Smooth muscle cell of the brain vasculature (primary cell): ENCODE measurements around the gene NUMB.

Experiments used
- DNase-seq: peaks from one replicate; pipeline ENCODE4 v3.0.0-alpha.2; 2012; ENCODE audit warnings: low read depth, low spot score

The NUMB gene

DNA sequence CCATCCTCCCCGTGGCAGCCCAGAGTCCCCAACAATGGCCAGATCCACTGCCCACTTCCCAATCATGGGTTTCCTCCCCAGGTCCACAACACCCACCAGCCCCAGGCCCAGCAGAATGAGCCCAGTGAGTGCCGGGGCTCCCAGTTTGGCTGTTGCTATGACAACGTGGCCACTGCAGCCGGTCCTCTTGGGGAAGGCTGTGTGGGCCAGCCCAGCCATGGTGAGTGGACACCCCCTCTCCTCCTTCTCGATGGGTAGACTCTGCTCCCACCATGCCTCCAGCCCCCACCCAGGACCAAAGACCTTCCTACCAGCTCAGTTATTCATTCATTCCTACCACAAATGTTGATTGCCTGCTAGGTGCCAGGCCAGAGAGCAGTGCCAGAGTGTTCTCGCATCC lies 197.3 kb downstream of the NUMB start:
- DNase-seq, result no peak

DNA sequence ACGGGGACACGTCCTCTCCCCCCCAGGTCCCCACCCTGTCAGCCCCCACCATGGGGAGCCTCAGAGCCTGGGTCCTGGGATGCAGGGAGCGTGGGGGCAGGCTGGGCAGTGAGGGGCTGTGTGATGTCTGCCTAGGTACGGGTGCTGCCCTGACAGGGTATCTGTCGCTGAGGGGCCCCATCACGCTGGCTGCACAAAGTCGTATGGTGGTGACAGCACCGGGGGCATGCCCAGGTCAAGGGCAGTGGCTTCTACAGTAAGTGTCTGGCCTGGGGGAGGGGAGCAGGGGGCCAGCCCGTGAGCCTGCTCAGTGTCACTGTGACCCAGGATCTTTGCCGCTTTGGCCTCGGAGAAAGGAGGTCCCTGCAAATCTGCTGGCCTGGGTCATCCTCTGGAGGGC lies 197.8 kb downstream of the NUMB start:
- no peak for DNase-seq

DNA sequence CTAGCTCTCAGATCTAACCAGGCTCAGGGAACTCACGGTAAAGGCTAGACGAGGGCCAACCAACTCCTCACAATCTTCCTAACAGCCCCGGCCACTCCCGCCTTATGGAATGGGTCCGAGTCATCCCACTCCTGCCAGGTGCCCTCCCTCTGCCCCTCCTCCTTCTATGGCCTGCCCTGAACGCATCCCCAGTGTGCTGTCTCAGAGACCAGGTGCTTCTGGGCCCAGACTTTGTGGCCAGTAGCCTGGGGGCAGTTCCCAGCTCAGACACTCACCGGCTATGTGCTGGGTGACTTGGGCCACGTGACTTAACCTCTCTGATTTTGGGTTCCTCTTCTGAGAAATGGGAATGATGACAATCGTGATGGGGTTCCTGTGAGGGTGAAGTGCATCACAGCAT lies 198.5 kb downstream of the NUMB start:
- no peak for DNase-seq

DNA sequence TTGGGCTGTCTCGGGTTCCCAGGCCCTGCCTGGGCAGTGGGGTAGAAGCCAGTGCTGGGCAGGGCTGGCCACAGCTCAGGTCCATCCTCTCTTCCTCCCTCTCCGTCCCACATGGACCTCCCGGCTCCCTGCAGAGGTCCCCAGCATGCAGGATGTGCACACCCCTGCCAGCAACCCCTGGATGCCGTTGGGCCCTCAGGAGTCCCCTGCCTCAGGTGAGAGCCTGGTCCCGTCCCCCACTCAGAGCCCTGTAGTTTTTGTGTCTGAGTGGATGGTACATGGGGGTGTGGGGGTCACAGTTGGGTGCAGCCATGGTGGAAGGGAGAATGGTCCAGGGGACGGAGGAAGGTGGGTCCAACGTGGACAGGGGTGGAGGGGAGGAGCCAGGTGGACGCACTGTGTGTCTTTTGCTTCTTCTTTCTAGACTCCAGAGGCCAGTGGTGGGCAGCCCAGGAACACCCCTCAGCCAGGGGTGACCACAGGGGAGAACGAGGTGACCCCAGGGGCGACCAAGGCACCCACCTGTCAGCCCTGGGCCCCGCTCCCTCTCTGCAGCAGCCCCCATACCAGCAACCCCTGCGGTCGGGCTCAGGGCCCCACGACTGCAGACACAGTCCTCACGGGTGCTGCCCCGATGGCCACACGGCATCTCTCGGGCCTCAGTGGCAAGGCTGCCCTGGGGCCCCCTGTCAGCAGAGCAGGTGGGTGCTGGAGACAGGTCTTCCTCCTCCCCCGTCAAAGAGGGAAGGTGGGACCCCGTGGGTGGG lies 199.3 kb downstream of the NUMB start:
- DNase-seq, result no peak

DNA sequence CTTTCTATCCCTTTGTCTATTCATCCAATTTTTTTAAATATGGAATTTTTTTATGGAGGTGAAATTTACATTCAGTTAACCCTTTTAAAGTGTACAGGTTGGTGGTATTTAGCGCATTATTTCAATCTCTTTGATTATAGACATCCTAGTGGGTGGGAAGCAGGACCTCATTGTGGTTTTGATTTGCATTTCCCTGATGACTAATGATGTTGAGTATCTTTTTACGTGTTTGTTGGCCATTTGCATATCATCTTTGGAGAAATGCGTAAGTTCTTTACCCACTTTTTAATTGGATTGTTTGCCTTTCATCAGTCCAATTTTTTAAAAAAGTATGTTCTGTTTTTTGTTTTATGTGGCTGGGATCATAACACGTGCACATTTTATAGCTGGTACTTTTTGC lies 200.3 kb downstream of the NUMB start:
- DNase-seq, result no peak

DNA sequence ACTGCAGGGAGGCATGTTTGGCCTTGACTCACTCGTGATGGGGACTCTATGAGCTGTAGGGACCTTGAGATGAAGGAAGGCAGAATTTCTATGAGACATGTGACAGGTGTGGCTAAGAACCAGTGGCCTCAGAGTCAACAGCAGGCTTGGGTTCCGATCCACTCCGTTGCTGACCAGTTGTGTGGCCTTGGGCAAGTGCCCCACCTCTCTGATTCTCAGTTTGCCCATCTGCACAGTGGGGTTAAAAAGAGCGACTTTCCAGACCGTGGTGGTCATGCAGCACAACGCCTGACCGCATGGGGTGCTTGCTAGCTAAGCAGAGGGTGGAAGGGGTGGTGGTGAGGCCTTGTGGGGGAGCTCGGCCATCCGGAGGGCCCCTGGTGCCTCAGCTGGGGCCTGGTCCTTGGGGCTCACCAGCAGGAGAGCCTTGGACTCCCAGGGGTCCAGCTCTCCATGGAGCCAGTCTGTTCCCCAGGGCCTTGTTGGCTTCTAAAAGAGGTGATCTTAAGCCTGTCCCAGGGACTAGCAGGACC lies 202.6 kb downstream of the NUMB start:
- no peak for DNase-seq

DNA sequence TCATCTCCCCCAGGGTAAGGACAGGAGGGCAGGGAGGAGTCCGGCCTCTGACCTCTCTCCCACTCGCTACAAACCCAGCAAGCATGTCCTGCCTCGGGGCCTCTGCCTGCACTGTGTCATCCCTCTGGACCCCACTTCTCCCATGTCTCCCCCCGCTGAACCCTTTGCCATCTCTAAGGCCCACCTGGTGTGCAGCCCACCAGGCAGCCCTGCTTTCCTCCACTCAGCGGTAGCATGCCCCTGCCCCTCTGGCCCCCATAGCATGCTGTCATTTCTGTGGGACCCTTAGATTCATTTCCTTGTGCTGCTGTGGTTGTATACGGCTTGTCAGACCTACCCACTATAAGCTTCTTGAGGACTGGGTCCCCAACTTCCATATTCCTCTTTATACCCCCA lies 203.3 kb downstream of the NUMB start:
- no peak for DNase-seq

DNA sequence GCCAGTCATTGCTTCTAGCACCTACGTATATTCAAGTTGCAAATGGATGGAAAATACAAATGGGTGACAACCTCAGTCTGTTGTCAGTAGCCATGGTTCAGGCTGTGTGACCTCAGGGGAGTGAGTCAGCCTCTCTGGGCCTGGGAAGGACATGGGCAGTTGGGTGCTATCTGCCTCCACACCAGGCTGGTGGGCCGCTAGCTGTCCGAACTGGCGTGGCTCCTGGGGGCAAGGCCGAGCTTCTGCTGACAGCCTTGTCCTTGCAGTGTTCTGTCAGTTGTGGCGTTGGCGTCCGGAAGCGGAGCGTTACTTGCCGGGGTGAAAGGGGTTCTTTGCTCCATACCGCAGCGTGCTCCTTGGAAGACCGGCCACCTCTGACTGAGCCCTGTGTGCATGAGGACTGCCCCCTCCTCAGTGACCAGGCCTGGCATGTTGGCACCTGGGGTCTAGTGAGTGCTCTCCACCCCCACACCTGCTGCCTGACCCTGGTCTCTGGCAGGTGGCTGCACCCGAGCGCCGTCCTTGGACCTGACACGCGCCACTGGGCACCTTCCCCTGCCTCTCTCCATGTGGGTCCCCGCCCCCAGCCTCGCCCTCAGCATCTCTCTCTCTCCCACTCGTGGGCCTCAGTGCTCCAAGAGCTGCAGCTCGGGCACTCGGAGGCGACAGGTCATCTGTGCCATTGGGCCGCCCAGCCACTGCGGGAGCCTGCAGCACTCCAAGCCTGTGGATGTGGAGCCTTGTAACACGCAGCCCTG lies 203.9 kb downstream of the NUMB start:
- no peak for DNase-seq

DNA sequence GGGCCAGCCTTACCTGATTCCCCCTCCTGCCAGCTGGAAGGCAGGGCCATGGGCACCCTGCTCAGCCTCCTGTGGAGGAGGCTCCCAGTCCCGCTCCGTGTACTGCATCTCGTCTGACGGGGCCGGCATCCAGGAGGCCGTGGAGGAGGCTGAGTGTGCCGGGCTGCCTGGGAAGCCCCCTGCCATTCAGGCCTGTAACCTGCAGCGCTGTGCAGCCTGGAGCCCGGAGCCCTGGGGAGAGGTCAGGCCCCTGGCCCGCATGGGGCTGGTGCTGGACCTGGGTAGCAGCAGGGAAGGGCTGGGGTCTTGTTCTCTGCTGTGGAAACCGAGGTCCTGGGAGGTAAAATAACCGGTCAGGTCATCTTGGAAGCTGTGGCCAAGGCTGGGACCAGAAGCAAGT lies 204.6 kb downstream of the NUMB start:
- DNase-seq, result no peak

DNA sequence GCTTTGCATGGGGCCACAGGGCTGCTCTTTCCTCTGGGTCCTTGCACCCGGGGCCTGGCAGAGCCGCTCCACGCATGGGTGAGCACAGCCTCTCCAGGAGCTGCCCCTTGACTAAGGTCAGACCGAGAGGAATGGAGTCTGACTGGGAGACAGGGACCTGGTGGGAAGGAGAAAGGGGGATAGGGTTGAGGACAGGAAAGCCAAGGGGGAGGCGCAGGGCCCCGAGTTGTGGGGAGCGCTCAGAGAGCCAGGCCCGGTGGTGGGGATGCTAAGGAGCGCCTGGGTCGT lies 205.1 kb downstream of the NUMB start:
- DNase-seq, result no peak

DNA sequence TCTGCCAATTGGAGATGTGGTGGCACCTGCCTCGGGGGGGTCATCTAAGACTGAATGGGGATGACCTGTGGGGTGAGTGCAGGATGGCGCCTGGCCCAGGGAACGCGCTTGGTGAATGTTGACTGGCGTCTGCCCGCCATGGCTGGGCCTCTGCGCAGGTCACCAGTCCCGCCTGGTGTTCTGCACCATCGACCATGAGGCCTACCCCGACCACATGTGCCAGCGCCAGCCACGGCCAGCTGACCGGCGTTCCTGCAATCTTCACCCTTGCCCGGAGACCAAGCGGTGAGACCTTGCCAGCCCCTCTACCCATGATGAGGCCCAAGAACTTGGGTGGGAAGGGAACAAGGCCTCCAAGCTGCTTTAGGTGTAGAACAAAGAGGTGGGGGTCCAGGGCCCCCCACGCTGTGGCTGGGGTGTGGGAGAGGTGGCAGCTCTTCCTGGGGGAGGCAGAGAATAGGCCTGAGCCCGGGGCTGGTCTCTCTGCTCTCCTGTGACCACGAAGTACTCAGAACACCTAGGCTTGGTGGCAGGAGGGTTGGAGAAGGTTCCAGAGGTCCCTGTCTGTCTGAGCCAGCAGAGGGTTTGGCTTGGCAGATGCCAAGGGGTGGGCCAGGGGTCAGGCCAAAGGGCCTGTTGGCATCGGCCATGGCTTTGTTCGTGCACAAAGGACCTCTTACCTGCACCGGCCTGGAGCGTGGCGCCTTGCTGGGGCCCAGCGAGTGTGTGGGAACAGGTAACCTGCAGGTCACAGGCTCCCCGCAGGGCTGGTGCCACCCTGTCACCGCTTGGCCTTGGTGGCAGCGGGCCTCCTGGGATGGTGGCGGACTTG lies 205.6 kb downstream of the NUMB start:
- DNase-seq, result no peak

DNA sequence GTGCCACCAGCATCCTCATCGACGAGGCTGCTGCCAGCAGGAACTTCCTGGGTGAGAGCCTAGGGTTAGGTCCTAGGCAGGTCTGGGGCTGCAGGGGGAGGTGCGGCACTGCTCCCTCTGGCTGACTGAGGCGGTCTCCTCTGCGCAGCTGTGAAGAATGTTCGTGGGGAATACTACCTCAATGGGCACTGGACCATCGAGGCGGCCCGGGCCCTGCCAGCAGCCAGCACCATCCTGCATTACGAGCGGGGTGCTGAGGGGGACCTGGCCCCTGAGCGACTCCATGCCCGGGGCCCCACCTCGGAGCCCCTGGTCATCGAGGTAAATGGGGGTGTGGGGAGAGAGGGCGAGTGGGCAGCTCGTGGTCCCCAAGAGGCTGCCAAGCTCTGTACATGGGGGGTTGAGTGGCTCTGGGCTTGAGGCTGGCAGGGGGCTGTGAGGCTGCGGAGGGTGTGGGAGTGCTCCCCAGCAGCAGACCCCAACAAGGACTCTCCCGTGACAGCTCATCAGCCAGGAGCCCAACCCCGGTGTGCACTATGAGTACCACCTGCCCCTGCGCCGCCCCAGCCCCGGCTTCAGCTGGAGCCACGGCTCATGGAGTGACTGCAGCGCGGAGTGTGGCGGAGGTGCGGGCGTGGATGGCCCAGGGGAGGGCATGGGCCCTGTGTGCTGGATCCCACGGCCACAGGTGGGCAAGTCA lies 206.7 kb downstream of the NUMB start:
- no peak for DNase-seq

DNA sequence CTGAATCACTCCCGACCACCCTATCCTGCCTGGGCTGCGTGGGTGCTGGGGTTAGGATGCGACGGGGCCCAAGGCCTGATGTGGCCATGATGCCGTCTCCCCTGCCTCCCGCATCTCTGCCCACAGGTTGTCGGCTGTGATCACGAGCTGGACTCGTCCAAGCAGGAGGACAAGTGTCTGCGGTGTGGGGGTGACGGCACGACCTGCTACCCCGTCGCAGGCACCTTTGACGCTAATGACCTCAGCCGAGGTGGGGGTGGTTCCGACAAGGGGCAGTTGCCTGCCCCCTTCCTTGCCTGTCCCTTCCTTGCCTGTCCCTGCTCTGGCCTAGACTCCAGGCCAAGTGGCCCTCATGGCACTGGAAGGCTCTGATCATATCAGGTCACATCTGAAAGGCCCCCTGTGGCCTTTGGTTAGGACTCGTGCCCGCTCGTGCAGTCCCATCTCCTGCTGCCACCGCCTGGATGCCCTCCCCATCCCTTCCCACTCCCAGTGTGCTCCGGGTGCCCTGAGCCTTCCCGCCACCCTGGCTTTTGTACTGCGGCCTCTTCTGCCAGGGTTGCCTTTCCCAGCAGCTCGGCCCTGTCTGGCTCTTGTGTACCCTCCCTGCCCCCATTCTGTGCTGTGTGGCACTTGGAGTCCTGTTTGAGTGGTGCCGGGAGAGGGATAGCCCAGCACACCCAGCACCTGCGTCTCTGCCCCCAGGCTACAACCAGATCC lies 207.4 kb downstream of the NUMB start:
- DNase-seq, result no peak

DNA sequence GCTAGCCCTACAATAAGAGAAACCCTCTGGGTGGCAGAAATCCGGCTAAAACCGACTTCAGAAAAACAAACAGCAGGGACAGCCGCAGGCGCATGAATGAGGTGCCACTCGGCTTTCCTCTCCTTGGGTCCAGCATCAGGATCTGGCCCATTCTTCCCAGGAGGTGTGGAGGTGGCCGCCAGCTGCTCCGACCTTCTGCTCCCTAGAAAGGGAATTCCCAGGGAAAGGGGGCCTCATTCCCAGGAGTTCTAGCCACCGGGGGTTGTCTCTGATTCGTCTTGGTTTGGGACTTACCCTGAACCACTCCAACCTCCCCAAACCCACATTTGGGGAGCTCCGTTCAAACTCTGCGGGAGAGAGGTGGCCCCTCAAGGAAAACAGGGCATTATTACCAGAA lies 208.0 kb downstream of the NUMB start:
- DNase-seq, result no peak

DNA sequence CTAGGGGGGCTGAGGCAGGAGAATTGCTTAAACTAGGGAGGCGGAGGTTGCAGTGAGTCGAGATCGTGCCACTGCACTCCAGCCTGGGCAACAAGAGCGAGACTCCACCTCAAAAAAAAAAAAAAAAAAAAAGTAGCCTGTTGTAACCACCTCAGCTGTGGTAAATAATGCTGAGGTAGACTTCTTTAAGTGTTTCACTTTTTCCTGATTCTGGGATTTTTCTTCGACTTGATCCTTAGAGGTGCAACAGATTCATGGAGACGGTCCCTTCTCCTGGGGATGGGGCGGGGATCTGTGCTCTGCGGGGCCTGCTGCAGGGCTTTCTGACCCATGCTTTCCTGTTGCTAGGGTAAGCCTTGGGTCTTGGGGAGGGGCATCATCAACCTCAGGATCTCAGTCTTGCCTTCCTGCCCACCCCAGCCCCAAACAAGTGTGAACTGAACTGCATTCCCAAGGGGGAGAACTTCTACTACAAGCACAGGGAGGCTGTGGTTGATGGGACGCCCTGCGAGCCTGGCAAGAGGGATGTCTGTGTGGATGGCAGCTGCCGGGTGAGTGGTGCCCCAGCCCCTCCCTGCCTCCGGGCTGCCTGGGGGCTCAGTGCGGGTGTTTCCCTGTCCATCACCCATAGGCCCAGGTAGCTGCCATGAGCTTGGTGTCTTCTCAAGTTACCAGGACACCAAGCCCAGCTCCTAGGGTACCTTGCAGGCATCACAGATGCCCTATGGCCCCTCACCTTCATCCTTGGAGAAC lies 208.6 kb downstream of the NUMB start:
- DNase-seq, result no peak

DNA sequence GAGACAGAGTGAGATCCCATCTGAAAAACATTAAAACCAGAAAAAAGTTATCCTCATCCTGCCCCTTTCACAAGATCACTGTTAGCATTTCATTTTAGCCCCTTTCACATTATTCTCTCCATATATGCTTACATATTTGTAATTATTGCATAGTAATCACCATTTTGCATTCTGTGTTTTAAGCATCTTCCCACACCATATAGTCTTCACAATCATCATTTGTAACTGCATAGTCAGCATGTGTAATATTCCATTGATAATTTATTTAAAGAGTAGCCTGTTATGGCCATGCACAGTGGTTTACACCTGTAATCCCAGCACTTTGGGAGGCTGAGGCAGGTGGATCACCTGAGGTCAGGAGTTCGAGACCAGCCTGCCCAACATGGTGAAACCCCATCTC lies 209.2 kb downstream of the NUMB start:
- DNase-seq, result no peak

DNA sequence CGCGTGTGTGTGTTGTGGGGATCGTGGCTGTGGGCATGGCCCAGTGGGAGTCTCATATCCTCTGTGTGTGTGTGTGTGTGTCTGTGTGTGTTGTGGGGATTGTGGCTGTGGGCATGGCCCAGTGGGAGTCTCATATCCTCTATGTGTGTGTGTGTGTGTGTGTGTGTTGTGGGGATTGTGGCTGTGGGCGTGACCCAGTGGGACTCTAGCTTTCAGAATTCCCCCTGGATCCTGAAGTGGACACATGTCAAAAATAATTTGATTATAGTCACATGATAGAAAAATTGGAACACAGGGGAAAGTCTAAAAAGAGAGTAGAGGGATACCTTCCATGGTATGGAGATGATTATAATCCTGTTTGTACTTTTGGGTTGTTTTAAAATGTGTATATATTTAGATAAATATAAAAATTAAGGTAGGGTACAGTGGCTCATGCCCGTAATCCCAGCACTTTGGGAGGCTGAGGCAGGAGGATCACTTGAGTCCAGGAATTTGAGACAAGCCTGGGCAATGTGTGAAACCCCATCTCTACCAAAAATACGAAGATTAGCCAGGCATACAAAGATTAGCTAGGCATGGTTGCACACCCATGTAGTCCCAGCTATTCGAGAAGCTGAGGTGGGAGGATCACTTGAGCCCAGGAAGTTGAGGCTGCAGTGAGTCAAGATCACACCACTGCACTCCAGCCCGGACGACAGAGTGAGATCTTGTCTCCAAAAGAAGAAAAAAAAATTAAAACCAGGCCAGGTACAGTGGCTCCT lies 210.1 kb downstream of the NUMB start:
- no peak for DNase-seq

DNA sequence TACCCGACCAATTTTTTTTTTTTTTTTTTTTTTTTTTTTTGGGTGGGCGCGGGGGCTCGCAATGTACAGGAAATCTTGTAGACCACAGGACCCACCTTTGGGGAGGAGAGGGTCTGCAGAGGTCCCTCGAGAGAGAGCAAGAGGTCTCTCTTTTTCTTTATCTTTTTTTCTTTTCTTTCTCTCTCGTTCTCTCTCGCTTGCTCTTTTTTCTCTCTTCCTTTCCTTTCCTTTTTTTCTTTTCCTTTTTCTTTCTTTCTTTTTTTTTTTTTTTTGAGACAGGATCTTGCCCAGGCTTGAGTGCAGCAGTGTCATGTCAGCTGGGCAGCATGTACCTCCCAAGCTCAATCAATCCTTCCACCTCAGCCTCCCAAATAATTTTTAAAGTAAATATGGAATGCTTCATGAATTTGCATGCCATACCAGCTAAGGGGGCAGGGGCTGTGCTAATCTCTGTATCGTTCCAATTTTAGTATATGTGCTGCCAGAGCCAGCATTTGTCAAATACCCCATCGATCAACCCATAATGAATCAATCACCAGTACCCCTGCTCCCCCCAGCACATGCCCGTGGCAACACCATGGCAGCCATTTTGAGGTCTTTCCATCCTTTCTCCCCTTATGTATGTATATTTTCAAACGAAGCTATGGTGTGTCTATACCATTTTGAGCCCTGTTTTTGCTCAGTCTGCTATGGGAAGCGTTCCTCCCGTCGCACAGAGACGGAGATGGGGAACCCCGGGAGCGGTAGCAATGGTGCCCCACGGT lies 211.8 kb downstream of the NUMB start:
- no peak for DNase-seq
